A549 (cell line): ENCODE data around the gene ASB13. TPM values are rescaled to one million over a fixed set of nuclear protein-coding genes. Genes with fewer than 3 reads are reported as not detected.

Experiments
- ATAC-seq, 2 experiments: fragments of 200-7000 bp in 1 of 2; fragments of >200 bp in 1 of 2; cut with Nextera tagmentation in 1 of 2; cut with Tn5 transposase in 1 of 2; 3 replicates each; pipeline versions ENCODE4 v1.8.0 to v1.9.1; 2018 to 2020; ENCODE audit warnings: mild to moderate bottlenecking in 1 of 2, moderate library complexity in 1 of 2
- CTCF ChIA-PET: fragments of 300-600 bp; sonication (Branson Sonifier 250); formaldehyde crosslinking; extraction: SDS; loops from one replicate; lab custom pipeline; 2021; ENCODE audit warnings: antibody characterized with exemption, inconsistent platforms; lab: Yijun Ruan, JAX
- POLR2A ChIA-PET: fragments of 350-600 bp; formaldehyde crosslinking; extraction: SDS; loops from one replicate; lab custom pipeline; 2021; ENCODE audit warnings: antibody characterized with exemption, inconsistent platforms; lab: Yijun Ruan, JAX
- DNase-seq, 2 experiments: peaks; one replicate each; pipeline versions ENCODE4 v3.0.0 to v3.0.0-alpha.2; 2011 to 2016; ENCODE audit warnings: low read depth in 1 of 2, low spot score in 1 of 2
- FAIRE-seq: peaks from 2 replicates; lab custom pipeline; 2011; peaks lifted over from hg19 to GRCh38; lab: Jason Lieb, UNC
- H3K27ac ChIP-seq, 2 experiments: fragments of >200 bp; sonication (Bioruptor Twin); formaldehyde crosslinking; 3 replicates each; pipeline ENCODE4 v1.5.1; 2016 to 2017
- H3K4me1 ChIP-seq: fragments of >200 bp; sonication (Bioruptor Twin); formaldehyde crosslinking; 3 replicates; pipeline ENCODE4 v1.6.1; 2016
- H3K4me2 ChIP-seq: fragments of >200 bp; sonication (Bioruptor Twin); formaldehyde crosslinking; 3 replicates; pipeline ENCODE4 v1.6.1; 2016
- H3K4me3 ChIP-seq: fragments of >200 bp; sonication (Bioruptor Twin); formaldehyde crosslinking; 3 replicates; pipeline ENCODE4 v1.5.1; 2016
- H3K9me3 ChIP-seq: fragments of >200 bp; sonication (Bioruptor Twin); formaldehyde crosslinking; 3 replicates; pipeline ENCODE4 v1.6.1; 2016
- CHD2 ChIP-seq: fragments of 150-350 bp; IDR thresholded peaks from 2 replicates; pipeline ENCODE4 v1.6.1; 2014; ENCODE audit warnings: low read length; ENCODE audit not compliant: partially characterized antibody
- EP300 ChIP-seq, 2 experiments: fragments of >200 bp; sonication (Bioruptor Twin); formaldehyde crosslinking; IDR thresholded peaks; 2 replicates in 1 of 2; 3 replicates in 1 of 2; pipeline ENCODE4 v1.6.1; 2016 to 2017
- FOSB ChIP-seq: fragments of 250-450 bp; sonication (Bioruptor Pico); IDR thresholded peaks from 2 replicates; pipeline ENCODE4 v1.5.0; 2020; ENCODE audit warnings: mild to moderate bottlenecking, moderate library complexity
- FOSL2 ChIP-seq, 2 experiments: fragments of 450-650 bp in 1 of 2; fragments of >200 bp in 1 of 2; sonication (Bioruptor Twin) in 1 of 2; formaldehyde crosslinking; IDR thresholded peaks; 2 replicates each; pipeline versions ENCODE4 v1.5.0 to v1.6.1; 2016 to 2020; ENCODE audit warnings: mild to moderate bottlenecking in 1 of 2, moderate library complexity in 1 of 2
- FOXS1 ChIP-seq: fragments of 250-450 bp; sonication (Bioruptor Pico); IDR thresholded peaks from 2 replicates; pipeline ENCODE4 v1.5.0; 2020; ENCODE audit warnings: mild to moderate bottlenecking, moderate library complexity
- GATA3 ChIP-seq: IDR thresholded peaks from 2 replicates; pipeline ENCODE4 v1.6.1; 2012; ENCODE audit warnings: borderline replicate concordance
- HOXA7 ChIP-seq: fragments of 250-450 bp; sonication (Bioruptor Pico); IDR thresholded peaks from 2 replicates; pipeline ENCODE4 v1.5.0; 2020; ENCODE audit warnings: mild to moderate bottlenecking, moderate library complexity
- HOXB13 ChIP-seq: fragments of 250-450 bp; sonication (Bioruptor Pico); IDR thresholded peaks from 2 replicates; pipeline ENCODE4 v1.5.0; 2020; ENCODE audit warnings: low read depth, mild to moderate bottlenecking, moderate library complexity
- NPAS2 ChIP-seq: fragments of 250-450 bp; sonication (Bioruptor Pico); IDR thresholded peaks from 2 replicates; pipeline ENCODE4 v1.8.0; 2022; ENCODE audit warnings: mild to moderate bottlenecking, moderate library complexity, borderline replicate concordance
- NR3C1 ChIP-seq: fragments of >200 bp; sonication (Bioruptor Twin); formaldehyde crosslinking; IDR thresholded peaks from 3 replicates; pipeline ENCODE4 v1.6.1; 2017
- POLR2A ChIP-seq: IDR thresholded peaks from 2 replicates; pipeline ENCODE4 v1.6.1; 2012; ENCODE audit warnings: mild to moderate bottlenecking, low read length
- POLR2AphosphoS2 ChIP-seq: conservative IDR thresholded peaks from 2 replicates; pipeline ENCODE4 v1.6.1; 2012; ENCODE audit warnings: low read length, improper control_type of control experiment, inconsistent platforms
- REST ChIP-seq: fragments of 200-600 bp; sonication (generic); IDR thresholded peaks from 2 replicates; pipeline ENCODE4 v1.6.1; 2016; ENCODE audit warnings: antibody characterized with exemption, mild to moderate bottlenecking, moderate library complexity
- RNF2 ChIP-seq: fragments of 200-600 bp; sonication (generic); IDR thresholded peaks from 2 replicates; pipeline ENCODE4 v1.6.1; 2016; ENCODE audit warnings: low read depth, mild to moderate bottlenecking, antibody characterized with exemption, moderate library complexity, borderline replicate concordance
- TFCP2L1 ChIP-seq: fragments of 250-450 bp; sonication (Bioruptor Pico); IDR thresholded peaks from 2 replicates; pipeline ENCODE4 v1.5.0; 2021; ENCODE audit warnings: mild to moderate bottlenecking
- TP53 ChIP-seq: fragments of 250-450 bp; sonication (Bioruptor Pico); IDR thresholded peaks from 2 replicates; pipeline ENCODE4 v1.5.0; 2021; ENCODE audit warnings: mild to moderate bottlenecking, moderate library complexity
- ZC3H11A ChIP-seq: fragments of 450-650 bp; IDR thresholded peaks from 2 replicates; pipeline ENCODE4 v1.6.1; 2014; ENCODE audit warnings: antibody characterized with exemption, mild to moderate bottlenecking
- ZNF302 ChIP-seq: fragments of 250-450 bp; sonication (Bioruptor Pico); IDR thresholded peaks from 2 replicates; pipeline ENCODE4 v1.9.0; 2021; ENCODE audit warnings: inconsistent platforms, mild to moderate bottlenecking, moderate library complexity
- ZSCAN20 ChIP-seq: fragments of 250-450 bp; sonication (Bioruptor Pico); IDR thresholded peaks from 2 replicates; pipeline ENCODE4 v1.8.0; 2022; ENCODE audit warnings: mild to moderate bottlenecking, moderate library complexity
- WGBS: methylation state at CpG from one replicate; pipeline ENCODE4 v1.1.6; 2017; ENCODE audit errors: missing lambda C conversion rate; 5-methylcytosine and 5-hydroxymethylcytosine counted together
- polyA plus RNA-seq, 4 experiments: library from polyadenylated mRNA; depleted of rRNA in 3 of 4; stranded (reverse); fragments of >200 nt; fragmentation: RNase III in 1 of 4; extraction: RNeasy Plus Mini Kit Qiagen cat#74134 plus additional on column Dnase treatment in 1 of 4; gene quantifications; 2 replicates in 3 of 4; 3 replicates in 1 of 4; pipeline ENCODE4 v1.2.3, GENCODE V29; 2011 to 2017
- TF ChIP-seq, protein P1 (sequence below): fragments of 250-450 bp; sonication (Bioruptor Pico); IDR thresholded peaks from 2 replicates; pipeline ENCODE4 v1.5.0; 2020; ENCODE audit warnings: low read depth, mild to moderate bottlenecking, moderate library complexity

ASB13 gene
- polyA plus RNA-seq, 2 of the 4 experiments (the other 2 are of a cell fraction), result 10.9 to 12.9 TPM

- CTCF ChIA-PET, result interaction anchor here (2.0 kb wide), 1 partner anchor 40 kb away, joined by 9 read pairs; no protein-coding TSS in a partner anchor
Observed at GRCh38 chr10:5662708-5663579, 3.5 kb downstream of the ASB13 start.

DNA sequence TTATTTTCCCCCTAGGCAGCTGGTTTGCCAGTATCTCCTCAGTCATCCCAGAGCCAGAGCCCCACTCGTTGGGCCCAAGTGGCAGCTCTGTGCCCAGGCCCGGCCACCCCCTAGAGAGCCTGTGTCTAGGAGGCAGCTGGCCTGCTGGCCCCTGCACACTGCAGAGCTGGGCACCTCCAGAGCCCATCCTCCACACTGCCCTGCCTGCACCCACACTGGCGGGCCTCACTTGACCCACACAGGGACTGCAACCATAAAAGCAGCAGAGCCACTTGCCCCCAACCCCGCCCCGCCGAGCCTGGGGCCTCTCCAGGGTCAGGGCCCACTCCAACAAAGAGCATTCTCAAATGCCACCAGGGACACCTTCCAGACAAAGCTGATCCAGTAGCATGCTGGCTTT, 5.4 kb downstream of the ASB13 start:
- H3K27ac ChIP-seq, result no peak overlapping the region
- H3K9me3 ChIP-seq, result no peaks in the 10 kb centered on the region
- H3K4me2 ChIP-seq, result no peak overlapping the region
- WGBS, result 81% methylated on average over 6 of the region's 6 CpGs
- TF ChIP-seq NR3C1 (no peak), ZSCAN20 (no peak), TP53 (CRISPR knock-in tag) (no peak), FOSL2 (IDR thresholded peaks at IDR 0.05) (no peak), FOSL2 (CRISPR knock-in tag; IDR thresholded peaks at IDR 0.05) (no peak), RNF2 (no peak), ZNF302 (CRISPR knock-in tag) (no peak), REST (no peak), NPAS2 (CRISPR knock-in tag) (no peak), EP300 (IDR thresholded peaks at IDR 0.05) (no peak), ZC3H11A (no peak), GATA3 (no peak), HOXA7 (CRISPR knock-in tag) (no peak), FOSB (CRISPR knock-in tag) (no peak), POLR2A (no peak), HOXB13 (CRISPR knock-in tag) (no peak), CHD2 (no peak), POLR2AphosphoS2 (no peak), TFCP2L1 (no peak)
- TF ChIP-seq, protein P1, sequence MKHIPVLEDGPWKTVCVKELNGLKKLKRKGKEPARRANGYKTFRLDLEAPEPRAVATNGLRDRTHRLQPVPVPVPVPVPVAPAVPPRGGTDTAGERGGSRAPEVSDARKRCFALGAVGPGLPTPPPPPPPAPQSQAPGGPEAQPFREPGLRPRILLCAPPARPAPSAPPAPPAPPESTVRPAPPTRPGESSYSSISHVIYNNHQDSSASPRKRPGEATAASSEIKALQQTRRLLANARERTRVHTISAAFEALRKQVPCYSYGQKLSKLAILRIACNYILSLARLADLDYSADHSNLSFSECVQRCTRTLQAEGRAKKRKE (CRISPR knock-in tag), result no peak
- H3K4me1 ChIP-seq, result peaks cover 16% of the 10 kb centered on the region
- ChIA-PET CTCF (no interaction called here), POLR2A (no interaction called here)
- FAIRE-seq (no peak), DNase-seq (no peak), ATAC-seq (no peak)
- H3K4me3 ChIP-seq, result no peak overlapping the region

More at GRCh38 chr10:5662708-5663579, 3.5 kb downstream of the ASB13 start:
- Histone ChIP-seq H3K4me1 (peaks cover 22% of the 10 kb centered on the region), H3K27ac (no peak overlapping the region)
- POLR2A ChIA-PET, result interaction anchor here (1.0 kb wide), 1 partner anchor 114 kb away, joined by 3 read pairs; no protein-coding TSS in a partner anchor
- FAIRE-seq (no peak), ATAC-seq (no peak)
- WGBS, result 94% methylated on average over 9 of the region's 9 CpGs
- TF ChIP-seq FOXS1 (CRISPR knock-in tag), result no peak
- TF ChIP-seq, all 56 proteins: peak for 0
- Histone ChIP-seq H3K4me2 (no peak overlapping the region), H3K4me3 (no peak overlapping the region), H3K9me3 (no peaks in the 10 kb centered on the region)
- no peak for DNase-seq
